Astrocyte of the cerebellum (primary cell): ENCODE results near the gene ENGASE.

Experiments
- DNase-seq: peaks from one replicate; pipeline ENCODE4 v3.0.0-alpha.2; 2011; ENCODE audit warnings: low read depth
- H3K4me3 ChIP-seq: 2 replicates; pipeline ENCODE4 v1.5.1; 2011; ENCODE audit warnings: mild to moderate bottlenecking, low read depth, low read length, moderate library complexity
- CTCF ChIP-seq: IDR thresholded peaks from 2 replicates; pipeline ENCODE4 v1.5.1; 2012; ENCODE audit warnings: low read length, low read depth, moderate library complexity, mild to moderate bottlenecking; ENCODE audit errors: missing control alignments
- in situ Hi-C: cut with HindIII; loops from 2 replicates; pipeline ENCODE4 v1.10.0; 2017; ENCODE audit warnings: low sequenced_read_pairs

Gene ENGASE

DNA sequence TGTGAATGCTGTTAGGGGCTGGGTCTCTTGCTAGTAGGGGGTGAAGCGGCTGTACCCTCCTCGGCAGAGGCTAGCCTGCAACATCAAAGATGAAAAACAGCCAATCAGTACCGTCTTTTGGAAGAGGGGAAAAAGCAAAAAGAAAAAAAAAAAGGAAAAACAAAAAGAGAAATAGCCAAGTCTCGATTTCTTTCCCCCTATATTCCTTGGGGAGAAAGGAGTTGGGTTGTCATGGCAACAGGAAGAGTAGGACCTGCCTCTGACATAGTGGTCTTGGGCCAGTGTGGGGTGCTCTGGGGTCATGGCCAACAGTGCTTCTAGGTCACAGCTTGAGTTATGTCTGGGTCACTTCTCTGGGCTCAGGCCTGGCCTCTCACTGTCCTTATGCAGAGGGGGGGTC, 17.9 kb downstream of the ENGASE start:
- no peak overlapping the region for H3K4me3 ChIP-seq
- DNase-seq, result no peak
- no peak for TF ChIP-seq CTCF
- in situ Hi-C loops, result loop anchor here (5.0 kb wide), 1 partner anchor 300 kb away; no protein-coding TSS in a partner anchor

- no peak for TF ChIP-seq CTCF
- no peak for DNase-seq
- no peak overlapping the region for H3K4me3 ChIP-seq
- in situ Hi-C loops, result loop anchor here (5.0 kb wide), 1 partner anchor 299 kb away; no protein-coding TSS in a partner anchor
These were observed 18.6 kb downstream of the ENGASE start for GRCh38 chr17:79093270-79093669.

DNA sequence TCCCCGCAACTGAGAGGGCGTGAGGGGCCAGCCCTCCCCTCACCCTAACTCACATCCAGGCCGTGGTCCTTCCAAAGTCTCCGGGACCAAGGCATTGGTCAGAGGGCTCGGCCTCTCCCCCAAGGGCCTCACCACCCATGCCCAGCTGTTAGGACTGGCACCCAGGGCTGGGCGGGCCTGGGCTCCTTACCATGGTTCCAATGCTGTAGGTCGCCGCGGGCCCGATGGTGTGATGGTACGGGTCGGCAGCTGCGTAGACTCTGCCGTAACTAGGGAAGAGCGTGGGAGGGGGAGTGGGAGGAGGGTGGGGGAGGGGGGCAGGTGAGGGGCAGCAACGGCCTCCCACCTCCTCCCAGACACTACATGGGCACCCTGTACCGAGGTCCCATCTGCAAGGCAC, 19.6 kb downstream of the ENGASE start:
- no peak for DNase-seq
- H3K4me3 ChIP-seq, result no peak overlapping the region
- no peak for TF ChIP-seq CTCF
- in situ Hi-C loops, result loop anchor here (5.0 kb wide), 1 partner anchor 298 kb away; no protein-coding TSS in a partner anchor

GRCh38 chr17:79095345-79096055, 20.9 kb downstream of the ENGASE start:
- DNase-seq, result no peak

DNA sequence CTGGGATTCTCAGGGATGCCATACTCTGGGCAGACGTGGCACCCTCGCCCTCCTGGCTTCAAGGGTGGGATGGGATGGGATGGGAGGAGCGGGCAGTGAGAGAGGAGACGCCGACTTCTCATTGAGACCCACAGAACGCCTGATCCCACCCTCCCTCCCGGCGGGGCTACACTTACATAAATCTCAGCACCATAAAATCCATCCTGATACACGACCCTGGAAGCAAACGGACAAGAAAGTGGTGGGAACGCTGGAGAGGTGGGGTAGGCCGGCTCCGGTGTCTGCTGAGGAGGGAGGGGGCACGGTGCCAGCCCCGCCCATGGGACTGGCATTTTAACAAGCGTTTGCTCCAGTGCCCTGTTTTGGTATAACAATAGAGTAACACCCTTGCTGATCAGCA, 21.9 kb downstream of the ENGASE start:
- in situ Hi-C loops, result no loop called here
- H3K4me3 ChIP-seq, result no peak overlapping the region
- no peak for TF ChIP-seq CTCF
- no peak for DNase-seq

More at GRCh38 chr17:79095345-79096055, 20.9 kb downstream of the ENGASE start:
- no peak overlapping the region for H3K4me3 ChIP-seq
- TF ChIP-seq CTCF, result no peak
- in situ Hi-C loops, result no loop called here

GRCh38 chr17:79097226-79098055, 22.8 kb downstream of the ENGASE start:
- DNase-seq, result no peak
- no peak overlapping the region for H3K4me3 ChIP-seq
- in situ Hi-C loops, result no loop called here
- TF ChIP-seq CTCF, result no peak
